ENCODE data around the gene RERE.

Gene RERE

GRCh38 chr1:8349473-8349865 is 468.0 kb downstream of the RERE start:
- no peak for DNase-seq (ENCODE audit: low spot score)

DNA sequence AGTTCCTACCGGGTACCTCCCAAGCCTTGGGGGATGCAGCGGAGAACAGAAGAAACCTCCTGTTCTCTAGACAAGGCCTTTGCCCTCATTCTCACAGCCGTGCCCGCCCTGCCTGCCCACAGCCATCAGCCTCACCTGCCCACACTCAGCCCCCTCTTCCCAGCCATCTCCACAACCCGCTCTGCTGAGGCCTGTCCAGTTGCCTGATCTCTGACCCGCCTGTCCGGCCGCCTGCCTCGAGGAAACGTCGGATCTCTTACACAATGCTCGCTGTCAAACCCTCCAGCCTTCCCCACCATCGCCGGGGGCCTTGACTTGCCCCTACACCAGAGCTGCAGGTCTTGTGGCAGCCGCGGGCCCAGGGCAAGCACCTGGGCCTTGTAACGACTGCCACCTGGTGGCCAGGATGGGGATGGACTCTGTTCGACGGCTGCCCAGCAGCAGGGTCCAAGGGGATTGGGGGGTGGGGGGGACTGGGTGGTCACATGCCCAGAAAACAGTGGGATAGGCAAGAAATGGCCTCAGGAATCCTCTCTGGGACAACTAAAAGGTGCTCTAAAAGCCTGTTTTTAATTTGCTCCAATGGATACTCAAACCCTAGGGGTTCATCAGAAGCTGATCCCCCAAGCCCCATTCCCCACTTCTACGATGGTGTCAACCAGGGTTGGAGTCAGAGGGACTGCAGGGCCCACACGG is 468.5 kb downstream of the RERE start:
- DNase-seq (ENCODE audit: low spot score), result no peak

DNA sequence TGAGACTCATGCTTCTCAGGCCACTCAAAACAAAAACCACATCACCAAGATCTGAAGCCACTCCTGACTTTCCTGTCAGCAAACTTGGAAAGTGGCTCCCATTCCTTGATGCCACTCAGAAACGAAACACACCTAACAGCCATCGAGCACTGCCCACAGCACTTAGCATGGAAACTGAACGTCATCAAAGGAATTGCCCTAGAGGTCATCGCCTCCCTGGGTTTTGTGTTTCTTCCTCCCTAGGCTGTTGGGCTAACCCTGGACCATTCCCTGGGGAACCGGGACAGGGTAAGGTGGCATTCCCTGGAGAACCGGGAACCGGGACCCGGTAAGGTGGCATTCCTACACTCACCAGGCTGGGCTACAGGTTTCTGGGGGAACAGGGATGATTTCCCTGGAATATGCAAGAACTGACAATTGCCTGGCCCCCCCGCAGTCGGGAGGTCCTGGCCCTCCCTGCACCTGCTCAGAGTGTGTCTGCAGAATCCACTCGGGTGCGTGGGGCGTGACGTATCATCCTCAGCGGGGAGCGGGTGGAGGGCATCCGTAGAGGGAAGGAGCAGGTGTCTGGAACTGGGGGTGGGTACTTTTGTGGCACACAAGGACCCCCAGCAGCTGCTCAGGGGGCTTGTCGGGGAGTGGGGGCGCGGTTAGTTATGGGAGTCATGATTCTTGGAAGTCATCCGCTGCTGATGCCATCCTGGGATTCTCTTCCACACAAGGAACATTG is 469.2 kb downstream of the RERE start:
- no peak for DNase-seq (ENCODE audit: low spot score)

GRCh38 chr1:8347635-8348034 is 469.8 kb downstream of the RERE start:
- DNase-seq (ENCODE audit: low spot score), result no peak

DNA sequence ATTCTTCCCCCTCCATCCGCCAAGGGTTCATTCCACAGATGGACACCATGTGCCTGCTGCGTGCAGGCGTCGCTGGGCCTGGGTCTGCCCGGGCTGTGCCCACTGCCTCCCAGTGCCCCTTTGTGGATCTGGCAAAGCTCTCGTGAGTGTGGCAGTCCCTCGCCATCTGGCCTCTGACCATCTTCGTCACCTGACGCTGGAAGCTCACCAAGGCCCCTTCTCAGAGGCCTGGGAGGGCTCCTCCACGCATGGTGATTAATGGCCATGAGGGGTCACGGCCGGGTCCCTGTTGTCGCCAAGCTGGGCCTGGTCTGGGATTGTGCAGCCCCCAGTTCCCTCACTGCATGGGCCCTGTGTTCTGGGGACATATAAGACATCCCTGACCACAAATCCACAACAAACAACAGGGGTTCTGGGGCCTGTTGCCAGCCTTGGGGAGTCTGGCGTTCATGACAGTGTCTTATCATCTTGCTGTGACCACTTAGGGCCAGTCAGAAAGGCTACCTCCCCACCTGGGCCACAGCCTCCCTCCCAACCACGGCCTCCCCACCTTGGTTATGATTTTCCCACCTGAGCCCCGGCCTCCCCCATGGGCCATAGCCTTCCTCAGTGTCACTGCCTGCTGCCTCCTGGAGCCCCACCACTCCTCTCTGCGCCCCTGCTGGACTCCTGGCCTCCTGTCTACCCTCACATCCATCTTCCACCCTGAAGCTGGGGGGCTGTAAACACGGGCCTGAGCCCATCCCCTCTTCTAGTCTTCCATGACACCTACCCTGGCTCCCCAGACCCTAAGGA is 471.6 kb downstream of the RERE start:
- no peak for DNase-seq (ENCODE audit: low spot score)

DNA sequence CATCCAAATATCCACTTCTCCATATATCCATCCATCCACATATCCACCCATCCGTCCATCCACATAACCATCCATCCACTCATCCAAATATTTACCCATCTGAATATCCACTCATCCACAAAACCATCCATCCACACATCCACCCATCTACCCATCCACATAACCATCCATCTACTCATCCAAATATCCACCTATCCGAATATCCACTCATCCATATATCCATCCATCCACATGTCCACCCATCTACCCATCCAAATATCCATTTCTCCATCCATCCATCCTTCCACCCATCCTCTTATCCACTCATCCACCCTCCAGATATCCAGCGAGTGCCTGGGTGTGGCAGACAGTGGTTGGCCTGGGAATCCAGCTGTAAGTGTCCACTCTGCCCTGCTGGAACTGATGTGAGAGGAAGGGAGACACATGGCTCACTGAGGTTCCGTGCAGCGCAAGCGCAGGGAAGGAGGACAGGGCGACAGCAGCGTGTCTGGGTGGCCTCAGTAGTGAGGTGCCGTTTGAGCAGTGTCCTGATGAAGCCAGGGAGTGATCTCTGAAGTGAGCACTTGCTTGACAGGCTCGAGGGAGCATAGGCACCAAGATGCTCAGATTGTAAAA is 472.4 kb downstream of the RERE start:
- DNase-seq (ENCODE audit: low spot score), result no peak

DNA sequence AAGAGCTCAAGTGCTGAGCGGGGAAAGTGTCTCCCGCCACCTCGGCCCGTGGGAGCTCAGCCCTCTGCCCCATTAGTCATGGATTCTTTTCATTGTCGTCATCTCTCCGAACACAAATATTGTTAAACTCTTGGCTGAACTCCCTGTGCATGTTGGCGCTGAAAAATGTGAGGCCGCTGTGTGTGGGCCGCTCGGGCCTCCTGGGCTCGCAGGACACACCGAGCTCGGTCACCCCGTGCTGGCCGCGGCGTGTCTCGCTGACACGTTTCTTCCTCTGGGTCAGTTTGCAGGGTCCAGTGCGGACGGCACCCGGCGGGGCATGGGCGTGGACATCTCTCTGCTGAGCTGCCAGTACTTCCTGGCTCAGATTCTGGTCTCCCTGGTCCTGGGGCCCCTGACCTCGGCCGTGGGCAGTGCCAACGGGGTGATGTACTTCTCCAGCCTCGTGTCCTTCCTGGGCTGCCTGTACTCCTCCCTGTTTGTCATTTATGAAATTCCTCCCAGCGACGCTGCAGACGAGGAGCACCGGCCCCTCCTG is 473.9 kb downstream of the RERE start:
- DNase-seq (ENCODE audit: low spot score), result no peak

DNA sequence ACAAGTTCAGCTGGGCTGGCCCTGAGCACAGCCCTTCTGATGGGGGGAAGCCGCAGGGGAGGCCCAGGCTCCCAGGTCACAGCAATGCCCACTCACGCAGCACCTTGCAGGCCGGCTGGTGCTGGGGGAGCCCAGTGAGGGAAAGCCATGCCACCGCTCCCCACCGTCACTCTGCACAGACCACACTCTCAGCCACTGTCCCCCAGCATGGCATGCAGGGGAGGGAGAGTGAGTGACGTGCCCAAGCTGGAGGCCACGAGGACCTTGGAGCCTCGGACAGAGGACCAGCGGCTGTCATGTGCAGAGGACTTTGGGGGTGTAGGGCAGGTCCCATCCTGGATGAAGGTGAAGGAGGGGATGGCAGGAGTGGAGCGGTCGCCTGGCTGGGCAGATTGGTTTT is 474.4 kb downstream of the RERE start:
- no peak for DNase-seq (ENCODE audit: low spot score)

- no peak for DNase-seq (ENCODE audit: low spot score)
Observed at GRCh38 chr1:8342325-8342724, 475.1 kb downstream of the RERE start.

GRCh38 chr1:8340448-8340847 is 477.0 kb downstream of the RERE start:
- no peak for DNase-seq (ENCODE audit: low spot score)

- no peak for DNase-seq (ENCODE audit: low spot score)
Observed at GRCh38 chr1:8339203-8339600, 478.2 kb downstream of the RERE start.

DNA sequence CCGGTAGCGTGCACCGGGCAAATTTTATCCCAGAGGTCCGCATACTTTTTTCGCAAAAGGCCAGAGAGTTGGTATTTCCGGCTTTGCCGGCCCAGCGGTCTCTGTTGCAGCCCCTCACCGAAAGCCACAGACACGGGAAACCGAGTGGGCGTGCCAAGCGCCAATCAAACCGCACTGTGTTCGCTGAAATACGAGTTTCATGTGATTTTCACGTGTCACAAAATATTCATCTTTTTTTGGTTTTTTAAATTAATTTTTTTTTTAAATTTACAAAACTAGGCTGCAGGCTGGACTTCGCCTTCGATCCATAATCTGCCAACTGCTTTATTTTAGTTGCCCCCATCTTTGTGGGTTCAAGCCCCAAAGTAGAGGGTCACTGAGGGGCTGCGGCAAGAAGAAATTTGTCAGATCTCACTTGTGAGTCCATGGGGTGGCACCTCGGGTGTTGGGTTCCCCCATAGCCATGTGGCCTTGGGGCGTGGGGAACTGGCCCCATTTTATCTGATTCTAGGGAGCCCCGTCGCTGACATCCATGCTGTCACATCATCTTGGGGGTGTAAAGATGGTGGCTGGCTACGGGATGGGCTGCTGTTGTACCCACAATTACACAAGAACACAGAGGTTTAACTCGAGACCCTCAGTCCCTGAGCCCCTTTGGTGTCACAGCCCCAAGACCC is 478.8 kb downstream of the RERE start:
- DNase-seq (ENCODE audit: low spot score), result no peak

GRCh38 chr1:8337776-8338525 is 479.5 kb downstream of the RERE start:
- no peak for DNase-seq (ENCODE audit: low spot score)

DNA sequence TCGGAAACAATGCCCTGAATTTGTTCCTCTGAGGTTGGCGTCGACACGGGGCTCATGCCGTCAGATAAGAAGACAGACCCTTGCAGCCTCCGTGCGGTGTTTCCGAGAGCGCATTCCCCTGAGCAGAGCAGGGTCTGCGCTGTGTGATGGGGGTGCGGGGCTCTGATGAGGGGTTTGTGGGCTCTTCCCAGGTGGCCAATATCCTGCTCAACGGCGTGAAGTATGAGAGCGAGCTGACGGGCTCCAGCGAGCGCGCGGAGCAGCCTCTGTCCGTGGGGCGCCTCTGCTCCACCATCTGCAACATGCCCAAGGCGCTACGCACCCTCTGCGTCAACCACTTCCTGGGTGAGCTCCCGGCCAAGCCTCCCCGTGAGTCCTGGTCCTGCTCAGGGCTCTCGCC is 482.2 kb downstream of the RERE start:
- no peak for DNase-seq (ENCODE audit: low spot score)

- DNase-seq (ENCODE audit: low spot score), result no peak
Observed at GRCh38 chr1:8334106-8334851, 483.2 kb downstream of the RERE start.

DNA sequence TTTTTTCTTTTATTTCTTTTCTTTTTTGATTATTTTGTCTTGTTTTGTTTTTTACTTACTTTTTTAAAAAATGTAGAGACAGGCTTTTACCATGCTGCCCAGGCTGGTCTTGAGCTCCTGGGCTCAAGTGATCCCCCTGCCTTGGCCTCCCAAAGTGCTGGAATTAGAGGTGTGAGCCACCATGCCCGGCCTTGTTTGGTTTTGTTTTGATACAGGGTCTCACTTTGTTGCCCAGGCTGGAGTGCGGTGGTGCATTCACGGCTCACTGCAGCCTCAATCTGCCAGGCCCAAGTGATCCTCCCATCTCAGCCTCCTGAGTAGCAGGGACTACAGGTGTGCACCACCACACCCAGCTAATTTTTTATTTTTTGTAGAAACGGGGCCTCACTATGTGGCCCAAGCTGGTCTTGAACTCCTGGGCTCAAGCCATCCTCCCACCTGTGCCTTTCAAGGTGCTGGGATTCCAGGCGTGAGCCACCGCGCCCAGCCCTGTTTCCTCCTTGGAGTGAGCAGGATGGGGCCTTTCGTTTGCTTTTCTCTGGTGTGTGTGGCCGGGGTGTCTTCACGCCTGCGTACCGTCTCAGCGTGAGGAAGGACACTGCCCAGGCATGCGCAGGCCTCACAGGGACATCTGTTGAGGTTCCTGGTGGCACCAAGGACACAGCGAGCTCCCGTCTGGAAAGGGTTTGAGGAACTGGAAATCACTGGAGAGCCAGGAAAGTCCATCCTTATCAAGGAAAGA is 484.0 kb downstream of the RERE start:
- DNase-seq (ENCODE audit: low spot score), result no peak

GRCh38 chr1:8332806-8333205 is 484.6 kb downstream of the RERE start:
- DNase-seq (ENCODE audit: low spot score), result no peak

DNA sequence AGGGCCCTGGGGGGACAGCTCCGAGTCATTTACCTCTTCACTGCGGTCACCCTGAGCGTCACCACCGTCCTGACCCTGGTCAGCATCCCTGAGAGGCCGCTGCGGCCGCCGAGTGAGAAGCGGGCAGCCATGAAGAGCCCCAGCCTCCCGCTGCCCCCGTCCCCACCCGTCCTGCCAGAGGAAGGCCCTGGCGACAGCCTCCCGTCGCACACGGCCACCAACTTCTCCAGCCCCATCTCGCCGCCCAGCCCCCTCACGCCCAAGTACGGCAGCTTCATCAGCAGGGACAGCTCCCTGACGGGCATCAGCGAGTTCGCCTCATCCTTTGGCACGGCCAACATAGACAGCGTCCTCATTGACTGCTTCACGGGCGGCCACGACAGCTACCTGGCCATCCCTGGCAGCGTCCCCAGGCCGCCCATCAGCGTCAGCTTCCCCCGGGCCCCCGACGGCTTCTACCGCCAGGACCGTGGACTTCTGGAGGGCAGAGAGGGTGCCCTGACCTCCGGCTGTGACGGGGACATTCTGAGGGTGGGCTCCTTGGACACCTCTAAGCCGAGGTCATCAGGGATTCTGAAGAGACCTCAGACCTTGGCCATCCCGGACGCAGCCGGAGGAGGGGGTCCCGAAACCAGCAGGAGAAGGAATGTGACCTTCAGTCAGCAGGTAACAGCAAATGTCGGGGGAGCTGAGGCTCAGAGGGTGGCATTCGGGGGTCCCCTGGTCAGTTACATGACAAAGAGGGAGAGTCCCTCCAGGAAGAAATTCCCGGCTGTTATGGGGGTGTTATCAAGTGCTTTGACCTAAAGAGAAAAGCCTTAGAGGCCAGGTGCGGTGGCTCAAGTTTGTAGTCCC is 486.9 kb downstream of the RERE start:
- DNase-seq (ENCODE audit: low spot score), result no peak

GRCh38 chr1:8329858-8330257 is 487.6 kb downstream of the RERE start:
- DNase-seq (ENCODE audit: low spot score), result no peak
